Ovary (tissue), 3 donors: ENCODE results near the gene NFIA.

Experiments
- EP300 ChIP-seq: sonication (generic); formaldehyde crosslinking; IDR thresholded peaks from one replicate; pipeline ENCODE4 v1.6.1; 2017; ENCODE audit warnings: antibody characterized with exemption
- TF ChIP-seq, protein P1 (sequence below), 3 donors: fragments of 450-650 bp in 2 of 3; fragments of 200-600 bp in 1 of 3; IDR thresholded peaks; one replicate each; pipeline versions ENCODE4 v1.5.1 to v1.8.0; 2016 to 2022; ENCODE audit warnings: antibody characterized with exemption in 3 of 3, mild to moderate bottlenecking in 1 of 3
- donor health status: DM: no; HTN: no; CAD: no.

DNA sequence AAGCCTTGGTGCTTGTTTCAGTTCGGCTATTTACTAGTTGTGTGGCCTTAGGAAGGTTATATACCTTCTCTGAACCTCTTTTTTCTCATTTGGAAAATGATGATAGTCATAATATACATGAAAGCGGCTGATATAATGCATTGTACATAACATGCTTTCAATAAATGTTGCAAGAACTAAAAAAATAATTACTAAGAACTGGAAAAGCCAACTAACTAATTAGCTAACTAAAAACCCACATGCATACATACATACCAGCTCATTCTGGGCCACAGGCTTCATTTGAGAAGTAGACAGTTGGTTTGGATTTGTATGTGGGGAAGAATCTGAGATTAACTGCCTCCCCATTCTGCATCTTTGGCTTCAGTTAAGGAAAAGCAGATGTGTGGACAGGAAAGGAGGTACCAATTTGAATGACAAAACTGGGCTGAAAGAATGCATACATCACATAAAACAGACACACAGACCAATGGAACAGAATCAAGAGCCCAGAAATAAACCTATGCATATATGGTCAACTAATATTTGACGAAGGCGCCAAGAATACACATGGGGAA is 424.7 kb downstream of the NFIA start:
- TF ChIP-seq, protein P1, sequence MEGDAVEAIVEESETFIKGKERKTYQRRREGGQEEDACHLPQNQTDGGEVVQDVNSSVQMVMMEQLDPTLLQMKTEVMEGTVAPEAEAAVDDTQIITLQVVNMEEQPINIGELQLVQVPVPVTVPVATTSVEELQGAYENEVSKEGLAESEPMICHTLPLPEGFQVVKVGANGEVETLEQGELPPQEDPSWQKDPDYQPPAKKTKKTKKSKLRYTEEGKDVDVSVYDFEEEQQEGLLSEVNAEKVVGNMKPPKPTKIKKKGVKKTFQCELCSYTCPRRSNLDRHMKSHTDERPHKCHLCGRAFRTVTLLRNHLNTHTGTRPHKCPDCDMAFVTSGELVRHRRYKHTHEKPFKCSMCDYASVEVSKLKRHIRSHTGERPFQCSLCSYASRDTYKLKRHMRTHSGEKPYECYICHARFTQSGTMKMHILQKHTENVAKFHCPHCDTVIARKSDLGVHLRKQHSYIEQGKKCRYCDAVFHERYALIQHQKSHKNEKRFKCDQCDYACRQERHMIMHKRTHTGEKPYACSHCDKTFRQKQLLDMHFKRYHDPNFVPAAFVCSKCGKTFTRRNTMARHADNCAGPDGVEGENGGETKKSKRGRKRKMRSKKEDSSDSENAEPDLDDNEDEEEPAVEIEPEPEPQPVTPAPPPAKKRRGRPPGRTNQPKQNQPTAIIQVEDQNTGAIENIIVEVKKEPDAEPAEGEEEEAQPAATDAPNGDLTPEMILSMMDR (IDR thresholded peaks at IDR 0.05) = no peak
- no peak for TF ChIP-seq EP300
